Superior temporal gyrus (tissue), 1 donor: Measurements from ENCODE around the gene WBP4.

Experiments
- DNase-seq: peaks from one replicate; pipeline ENCODE4 v3.0.0-alpha.2; 2016; ENCODE audit errors: extremely low spot score

WBP4 gene

DNA sequence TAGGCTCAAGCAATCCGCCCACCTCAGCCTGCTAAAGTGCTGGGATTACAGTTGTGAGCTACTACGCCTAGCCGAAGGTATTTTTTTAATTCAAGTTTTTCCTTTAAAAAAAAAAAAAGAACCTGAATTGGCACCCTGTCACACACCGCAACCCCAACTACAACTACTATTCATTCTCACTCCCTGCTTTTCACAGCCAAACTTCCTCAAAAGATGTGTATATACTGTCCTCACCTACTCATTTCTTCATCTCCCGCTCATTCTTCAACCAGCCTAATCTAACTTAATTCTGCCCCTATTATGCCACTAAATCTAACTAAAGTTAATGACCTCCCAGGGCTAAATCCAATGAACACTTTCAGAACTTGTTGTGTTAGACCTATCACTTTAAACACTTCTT is 12.7 kb upstream of the WBP4 start:
- DNase-seq, result no peak

DNA sequence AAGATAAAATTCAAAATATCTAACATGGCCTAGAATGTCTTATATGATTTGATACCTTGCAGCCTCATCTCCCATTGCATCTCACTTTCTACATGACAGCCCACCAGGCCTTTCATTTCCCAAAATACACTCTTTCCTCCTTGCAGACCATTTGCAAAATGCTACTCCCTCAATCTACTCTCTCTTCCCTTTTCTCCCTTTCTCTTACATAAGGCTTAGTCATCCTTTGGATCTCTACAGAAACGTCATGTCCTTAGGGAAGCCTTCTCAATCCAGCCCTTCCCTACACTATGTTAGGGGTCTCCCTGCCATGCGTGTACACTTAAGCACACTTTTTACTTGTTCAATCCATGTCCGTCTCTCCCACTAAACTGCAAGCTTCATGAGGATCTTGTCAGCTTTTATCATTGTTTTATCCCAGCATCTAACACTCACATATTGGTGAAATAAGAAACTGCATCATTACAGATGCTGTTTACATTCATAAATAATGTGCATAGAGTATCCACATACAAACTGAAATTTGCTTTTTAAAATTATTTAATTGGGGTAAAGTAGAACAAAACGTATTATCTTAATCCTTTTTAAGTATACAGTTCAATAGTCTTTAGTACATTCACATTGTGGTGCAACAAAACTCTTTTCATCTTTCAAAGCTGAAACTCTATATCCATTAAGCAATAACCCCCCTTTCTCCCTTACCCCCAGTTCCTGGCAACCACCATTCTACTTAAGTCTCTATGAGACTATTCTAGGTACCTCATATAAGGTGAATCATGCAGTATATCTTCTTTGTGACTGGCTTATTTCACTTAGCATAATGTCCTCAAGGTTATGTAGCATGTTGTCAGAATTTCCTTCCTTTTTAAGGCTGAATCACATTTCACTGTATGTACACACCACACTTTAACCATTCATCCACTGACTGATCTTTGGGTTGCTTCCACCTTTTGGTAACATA is 11.5 kb upstream of the WBP4 start:
- DNase-seq, result no peak

DNA sequence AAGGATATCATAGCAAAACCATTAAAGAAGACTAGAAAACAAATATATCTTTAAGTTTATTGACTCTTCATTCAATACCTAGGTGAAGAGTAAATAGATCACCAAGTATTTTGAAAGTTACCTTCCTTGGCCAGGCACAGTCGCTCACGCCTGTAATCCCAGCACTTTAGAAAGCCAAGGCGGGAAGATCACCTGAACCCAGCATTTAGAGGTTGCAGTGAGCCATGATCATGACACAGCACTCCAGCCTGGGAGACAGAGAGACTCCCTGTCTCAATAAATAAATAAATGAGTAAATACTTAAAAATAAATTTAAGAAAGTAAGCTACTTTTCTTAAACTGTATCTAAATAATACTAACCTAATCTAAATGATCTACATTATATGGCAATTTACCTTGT is 8.9 kb upstream of the WBP4 start:
- DNase-seq, result no peak

DNA sequence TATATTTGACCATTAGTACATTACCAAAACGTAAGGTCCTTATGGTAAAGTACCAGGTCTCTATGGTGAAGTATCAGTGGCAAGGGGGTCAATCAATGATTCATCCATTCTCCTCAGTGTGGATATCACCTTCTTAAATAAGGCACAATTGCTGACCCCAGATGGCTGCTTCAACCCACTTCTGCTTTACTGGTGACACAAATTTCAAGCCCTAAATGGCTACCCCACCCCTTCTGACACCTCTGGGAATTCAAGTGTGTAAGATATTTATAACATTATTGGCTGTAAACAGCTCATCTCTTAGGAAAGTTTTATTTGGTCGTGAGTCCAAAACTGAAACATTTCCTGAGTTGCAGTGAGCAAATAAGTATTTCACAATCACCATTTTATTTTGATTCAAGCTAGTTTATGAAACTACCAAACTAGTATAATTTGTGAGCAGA is 7.9 kb upstream of the WBP4 start:
- DNase-seq, result no peak

DNA sequence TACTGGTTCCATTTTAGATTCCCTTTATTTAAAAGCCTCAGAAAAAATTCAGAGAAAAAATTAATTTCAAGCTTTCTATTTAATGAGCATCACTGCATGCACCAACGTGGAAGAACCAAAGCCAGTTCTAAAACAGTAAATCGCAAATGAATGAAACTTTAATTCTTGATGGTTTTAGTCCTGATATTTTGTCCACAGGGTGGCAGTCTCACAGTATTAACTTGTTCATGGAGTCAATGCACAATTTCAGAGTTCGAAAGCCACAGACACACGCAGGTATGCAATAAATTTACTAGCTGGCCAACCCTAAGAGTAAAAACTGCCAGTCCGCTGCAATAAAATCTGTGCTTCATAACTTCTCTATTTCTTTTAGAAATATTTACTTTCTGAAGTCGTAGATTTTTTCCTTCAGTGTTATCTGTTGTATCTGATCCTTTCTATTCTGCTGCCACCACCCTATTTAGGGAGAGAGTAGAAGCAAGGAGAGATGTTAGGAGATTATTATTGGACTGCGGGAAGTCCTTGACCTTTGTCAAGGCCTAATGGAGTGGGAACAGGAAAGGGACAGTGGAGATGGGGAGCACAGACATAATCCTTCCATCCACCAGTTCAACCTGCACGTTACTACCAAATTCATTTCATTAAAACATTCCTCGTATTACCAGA is 7.0 kb upstream of the WBP4 start:
- DNase-seq, result peak; percentile 70

DNA sequence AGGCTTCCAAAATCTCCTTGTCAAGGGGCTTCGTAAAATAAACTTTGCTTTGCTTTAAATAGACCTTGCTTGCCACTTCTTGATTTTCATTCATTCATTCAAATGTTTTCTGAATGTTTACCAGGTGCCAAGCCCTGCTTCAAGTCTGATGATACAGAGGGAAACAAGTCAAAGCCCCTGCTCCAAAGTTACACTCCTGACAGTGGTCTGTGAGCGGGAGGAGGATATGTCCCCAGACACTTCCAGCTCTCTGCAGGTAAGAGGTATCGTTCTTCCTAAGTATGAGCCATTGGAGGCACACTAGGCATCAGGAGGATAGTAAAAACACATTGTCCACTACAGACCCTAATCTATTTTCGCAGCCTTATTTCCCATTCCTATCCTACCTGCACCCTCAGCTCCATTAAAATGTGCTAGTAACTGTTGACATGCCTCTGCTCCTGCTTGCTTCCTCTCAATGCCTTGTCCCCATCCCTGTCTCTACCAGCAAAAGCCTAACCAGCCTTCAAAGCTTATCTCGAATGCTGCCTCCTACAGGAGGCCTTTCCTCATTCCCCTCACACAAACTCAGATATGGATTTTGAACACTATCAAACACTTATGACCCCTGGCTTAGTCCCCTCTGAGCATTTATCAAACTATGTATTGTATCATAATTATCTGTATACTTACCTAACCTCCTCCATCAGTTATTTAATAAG is 6.2 kb upstream of the WBP4 start:
- no peak for DNase-seq

DNA sequence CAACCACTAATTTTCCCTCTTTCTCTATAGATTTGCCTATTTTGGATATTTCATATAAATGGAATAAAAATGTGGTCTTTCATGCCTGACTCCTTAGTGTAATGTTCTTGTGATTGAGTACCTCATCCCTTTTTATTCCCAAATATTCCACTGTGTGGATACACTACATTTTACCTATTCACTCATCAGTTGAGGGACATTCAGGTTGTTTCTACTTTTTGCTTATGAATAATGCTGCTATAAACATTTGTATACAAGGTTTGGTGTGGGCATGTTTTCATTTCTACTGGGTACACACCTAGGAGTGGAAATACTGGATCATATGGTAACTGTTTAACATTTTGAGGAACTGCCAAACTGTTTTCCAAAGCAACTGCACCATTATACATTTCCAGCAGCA is 5.1 kb upstream of the WBP4 start:
- DNase-seq, result no peak

DNA sequence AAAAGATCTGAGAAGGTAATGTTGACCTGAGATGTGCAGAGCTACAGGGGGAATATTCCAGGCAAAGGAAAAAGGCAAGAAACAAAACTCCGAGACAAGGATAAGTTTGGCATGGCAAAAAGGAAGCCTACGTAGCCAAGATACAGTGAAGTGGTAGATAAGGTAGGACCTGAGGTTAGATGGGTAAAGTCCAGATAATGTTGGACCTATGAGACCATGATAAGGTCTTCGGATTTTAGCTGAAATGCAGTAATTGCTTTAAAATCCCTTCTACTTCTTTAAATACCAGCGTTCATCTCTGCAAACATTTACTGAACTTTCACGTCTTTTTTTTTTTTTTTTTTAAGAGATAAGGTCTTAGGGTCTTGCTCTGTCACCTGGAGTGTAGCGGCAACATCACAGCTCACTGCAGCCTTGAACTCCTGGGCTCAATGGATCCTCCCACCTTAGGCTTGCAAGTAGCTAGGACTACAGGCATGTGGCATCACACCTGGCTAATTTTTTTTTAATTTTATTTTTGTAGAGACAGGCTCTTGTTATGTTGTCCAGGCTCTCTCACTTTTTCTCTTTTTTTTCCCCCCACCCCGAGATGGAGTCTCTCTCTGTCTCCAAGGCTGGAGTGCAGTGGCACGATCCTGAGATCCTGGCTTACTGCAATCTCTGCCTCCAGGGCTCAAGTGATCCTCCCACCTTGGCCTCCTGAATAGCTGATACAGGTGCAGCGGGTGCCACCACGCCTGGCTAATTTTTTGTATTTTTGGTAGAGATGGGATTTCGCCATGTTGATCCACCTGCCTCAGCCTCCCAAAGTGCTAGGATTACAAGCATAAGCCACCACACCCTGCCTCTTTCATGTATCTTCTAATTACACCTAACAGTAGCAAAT is 4.2 kb upstream of the WBP4 start:
- no peak for DNase-seq

DNA sequence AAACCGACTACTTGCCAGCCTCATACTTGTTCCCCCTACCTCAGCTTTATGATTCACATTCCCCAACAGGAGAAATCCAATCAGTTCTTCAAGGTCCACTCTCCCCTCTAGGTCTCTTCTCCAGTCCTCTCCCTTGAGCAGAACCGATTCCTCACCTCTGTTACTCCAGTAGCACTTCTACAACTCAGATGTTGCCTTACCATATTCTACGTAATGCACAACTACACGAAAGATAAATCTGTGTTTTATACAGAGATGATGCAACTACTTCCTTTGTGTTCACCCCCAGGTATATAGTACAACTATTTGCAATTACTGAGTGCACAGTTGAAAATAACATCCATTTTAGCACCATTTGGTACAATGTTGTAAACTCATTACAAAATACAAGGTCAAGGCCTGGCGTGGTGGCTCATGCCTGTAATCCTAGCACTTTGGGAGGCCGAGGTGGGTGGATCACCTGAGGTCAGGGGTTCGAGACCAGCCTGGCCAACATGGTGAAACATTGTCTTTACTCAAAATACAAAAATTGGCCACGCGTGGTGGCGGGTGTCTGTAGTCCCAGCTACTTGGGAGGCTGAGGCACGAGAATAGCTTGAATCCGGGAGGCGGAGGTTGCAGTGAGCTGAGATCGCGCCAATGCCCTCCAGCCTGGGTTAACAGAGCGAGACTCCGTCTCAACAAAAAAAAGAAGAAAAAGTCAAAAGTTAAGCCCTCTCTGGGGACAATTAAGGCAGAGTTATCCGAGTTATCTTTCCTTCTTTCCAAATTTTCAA is 2.8 kb upstream of the WBP4 start:
- no peak for DNase-seq

DNA sequence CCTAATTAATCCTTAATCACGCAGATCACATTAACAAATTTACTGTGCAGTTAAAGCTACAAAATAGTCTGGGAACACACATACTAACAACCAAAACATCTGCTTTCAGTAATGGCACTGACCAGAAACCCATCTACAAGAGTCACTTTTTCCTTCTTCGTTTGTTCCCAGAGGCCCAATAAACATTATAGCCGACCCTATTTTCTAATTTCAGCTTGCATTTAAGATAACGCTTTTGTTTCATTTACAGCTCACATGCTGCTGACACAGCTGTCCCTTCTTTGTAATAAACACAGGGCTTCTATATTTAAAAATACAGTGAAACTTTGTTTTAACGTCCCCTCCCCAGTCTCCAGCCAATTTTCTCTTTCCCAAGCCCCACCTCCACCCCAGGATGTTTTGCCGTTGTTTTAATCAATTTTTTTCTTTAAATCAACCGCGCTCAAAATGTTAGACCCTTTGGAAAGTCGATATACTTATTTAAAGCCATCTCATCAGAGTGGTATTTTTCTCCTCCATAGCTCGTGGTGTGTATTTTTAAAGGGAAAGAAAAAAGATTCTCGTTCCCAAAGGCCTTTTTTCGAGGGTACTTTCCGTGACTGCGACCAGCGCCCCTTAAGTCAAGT is 1.7 kb upstream of the WBP4 start:
- peak; percentile 76 for DNase-seq

DNA sequence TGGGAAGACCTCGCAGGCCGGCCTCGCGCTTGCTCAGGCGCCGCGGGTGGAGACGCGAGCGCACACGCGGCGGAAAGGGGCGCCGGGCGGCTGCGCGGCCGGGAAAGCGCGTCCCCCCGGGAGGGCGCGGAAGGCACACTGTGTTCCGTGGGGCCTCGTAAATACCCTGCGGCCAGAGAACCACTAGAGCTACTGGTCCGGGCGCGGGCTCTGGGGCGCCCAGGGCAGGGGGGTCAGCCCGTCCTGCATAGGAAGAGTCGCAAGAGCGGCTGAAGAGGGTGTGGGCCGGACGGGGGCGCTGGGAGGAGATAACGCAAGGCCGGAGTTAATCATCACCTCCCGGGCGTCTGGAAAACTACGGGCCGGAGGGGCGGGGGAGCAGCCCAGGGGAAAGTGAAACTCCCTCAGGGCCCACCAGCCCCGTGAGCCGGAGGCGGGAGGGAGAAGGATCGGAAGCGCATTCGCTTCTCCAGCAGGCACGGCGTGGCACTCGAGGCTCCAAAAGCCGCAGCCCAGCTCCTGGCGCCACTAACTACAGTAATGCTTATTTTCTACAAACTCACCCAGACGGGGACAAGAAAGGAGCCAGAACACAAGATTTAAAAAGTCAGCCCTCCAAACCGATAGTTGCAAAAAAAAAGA is 1.1 kb upstream of the WBP4 start:
- peak; percentile 85 for DNase-seq

DNA sequence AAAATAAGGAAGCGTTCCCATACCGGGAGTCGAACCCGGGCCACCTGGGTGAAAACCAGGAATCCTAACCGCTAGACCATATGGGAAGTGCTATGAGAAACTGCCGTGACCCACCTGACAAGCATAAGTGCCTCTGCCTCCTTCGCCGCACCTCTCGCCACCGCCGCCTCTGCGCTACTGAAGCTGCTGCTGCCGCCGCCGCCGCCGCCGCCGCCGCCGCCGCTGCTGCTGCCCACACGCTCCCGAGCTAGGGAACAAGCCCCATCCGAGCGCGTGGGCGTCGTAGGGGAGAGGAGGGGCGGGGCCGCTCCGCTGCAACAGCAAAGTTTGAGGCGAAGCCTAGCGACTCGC is 610 bp upstream of the WBP4 start:
- peak; percentile 91 for DNase-seq

DNA sequence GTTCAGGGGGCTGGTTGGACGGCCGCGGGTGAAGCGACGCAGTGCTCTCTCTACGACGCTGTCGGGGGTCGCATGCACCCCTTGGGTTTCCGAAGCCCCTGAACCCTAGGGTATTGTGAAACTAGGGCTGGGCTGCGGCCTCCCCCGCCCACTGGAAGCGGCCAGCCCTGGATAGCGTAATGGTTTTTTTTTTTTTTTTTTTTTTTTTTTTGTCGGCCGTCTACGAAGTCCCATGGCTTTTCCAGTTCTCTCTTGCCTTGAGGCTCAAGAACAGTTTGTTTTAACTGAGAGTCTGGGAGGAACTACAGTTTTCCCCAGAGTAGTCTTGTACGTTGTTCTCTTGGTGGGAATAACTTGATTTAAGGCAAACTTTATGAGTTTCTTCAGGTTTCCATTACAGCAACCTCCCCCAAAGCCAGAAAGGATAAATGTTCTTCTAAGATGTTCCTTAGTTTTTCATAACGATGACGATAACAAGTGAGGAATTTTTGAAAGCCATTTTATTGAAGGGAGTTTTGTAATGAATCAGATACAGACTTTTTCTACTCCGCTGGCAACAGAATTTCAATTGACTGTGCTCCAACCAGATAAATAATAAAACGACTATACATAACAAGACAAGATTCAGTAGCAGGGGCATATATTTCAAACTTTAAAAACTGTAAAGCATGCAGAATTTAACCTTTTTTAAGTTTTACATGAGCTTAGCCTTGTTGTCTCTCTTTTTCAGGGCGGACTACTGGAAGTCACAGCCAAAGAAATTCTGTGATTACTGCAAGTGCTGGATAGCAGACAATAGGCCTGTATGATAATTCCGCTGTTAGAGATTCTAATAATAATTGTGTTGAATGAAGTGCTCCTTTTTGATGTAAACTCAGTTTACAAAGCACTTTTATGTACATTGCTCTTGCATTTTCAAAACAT is 867 bp downstream of the WBP4 start:
- DNase-seq, result peak; percentile 67

DNA sequence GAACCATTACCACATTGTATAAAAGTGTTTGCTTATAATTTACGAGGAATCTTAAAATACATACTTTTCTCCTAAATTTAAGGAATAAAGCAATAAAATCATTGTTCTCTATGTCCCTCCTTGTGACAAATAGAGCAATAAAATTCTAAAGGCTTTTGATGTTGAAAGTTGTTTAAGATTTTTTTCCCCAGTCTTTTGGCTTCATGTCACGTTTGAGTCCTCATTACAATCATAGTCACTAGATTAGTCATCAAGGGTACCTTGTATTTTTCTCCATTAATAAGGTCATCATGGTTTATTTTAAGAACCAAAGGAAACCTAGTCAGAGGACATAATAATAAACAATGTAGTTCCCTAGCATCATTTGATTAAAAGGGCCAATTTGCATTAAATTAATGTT is 3.2 kb downstream of the WBP4 start:
- DNase-seq, result no peak

DNA sequence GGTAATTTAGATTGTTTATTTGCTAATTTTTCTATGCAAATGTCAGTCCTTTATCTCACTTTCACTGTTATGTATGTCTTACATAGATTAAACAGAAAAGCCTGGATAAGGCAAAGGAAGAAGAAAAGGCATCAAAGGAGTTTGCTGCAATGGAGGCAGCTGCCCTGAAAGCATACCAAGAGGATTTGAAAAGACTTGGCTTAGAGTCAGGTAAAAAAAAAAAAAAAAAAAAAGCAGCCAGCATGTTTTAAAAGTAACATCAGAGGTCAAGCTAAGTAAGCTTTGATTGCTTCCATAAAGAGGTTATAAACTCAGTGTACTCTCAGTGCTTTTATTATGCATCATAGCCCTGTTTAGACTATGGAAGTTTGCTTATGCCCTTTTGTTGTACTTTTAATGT is 3.8 kb downstream of the WBP4 start:
- no peak for DNase-seq

DNA sequence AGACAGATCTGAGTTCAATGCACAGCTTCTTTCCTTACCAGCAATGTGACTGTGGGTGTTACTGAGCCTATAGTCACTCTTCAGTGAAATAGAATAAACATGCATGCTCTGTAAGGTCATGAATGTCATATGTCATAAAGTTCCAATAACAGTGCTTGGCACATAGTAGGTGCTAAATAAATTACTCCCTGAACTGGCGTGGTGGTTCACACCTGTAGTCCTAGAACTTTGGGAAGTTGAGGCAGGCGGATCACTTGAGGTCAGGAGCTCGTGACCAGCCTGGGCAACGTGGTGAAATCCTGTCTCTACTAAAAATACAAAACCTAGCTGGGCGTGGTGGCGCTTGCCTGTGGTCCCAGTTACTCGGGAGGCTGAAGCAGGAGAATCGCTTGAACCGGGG is 13.2 kb downstream of the WBP4 start:
- DNase-seq, result no peak

DNA sequence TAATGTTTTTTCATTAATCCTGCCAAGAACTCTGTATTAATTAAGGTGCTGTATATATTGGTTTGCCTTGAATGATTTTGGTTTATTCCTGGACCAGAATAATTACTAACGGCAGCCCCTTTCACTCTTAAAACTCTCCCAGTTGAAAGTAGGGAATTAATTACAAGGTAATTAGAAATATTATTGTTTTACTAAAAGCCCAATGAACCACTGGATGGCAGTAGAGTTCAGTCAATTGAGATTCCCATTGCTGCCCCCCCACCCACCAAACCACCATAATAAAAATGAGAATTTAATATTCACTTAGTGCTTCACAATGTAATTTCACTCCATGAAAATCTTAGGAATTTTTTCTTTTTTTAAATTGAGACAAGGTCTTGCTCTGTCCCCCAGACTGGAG is 13.7 kb downstream of the WBP4 start:
- peak; percentile 73 for DNase-seq

DNA sequence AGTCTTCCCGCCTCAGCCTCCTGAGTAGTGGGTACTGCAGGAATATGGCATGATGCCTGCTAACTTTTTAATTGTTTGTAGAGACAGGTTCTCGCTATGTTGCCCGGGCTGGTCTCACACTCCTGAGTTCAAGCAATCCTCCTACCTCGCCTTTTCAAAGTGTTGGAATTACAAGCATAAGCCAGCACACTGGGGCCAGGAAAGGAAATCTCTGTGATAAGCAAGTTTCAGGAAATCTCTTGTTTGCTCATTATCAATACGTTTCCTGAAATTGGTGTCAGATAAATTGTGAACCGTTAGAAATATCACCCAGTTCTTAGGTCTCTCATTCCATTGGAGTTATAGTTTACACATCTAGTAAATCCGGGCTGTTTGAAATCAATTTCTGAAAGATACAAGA is 14.2 kb downstream of the WBP4 start:
- no peak for DNase-seq

DNA sequence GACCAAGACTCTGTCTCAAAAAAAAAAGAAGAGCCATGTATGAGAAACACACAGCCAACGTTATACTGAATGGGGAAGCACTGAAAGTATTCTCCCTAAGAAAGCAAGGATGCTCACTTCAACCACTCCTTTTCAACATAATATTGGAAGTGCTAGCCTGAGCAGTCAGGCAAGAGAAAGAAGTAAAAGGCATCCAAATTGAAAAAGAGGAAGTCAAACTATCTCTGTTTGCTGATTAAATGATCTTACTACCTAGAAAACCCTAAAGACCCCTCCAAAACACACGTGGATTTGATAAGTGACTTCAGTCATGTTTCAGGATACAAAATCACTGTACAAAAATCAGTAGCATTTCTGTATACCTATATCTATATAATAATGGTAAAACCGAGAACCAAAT is 16.2 kb downstream of the WBP4 start:
- no peak for DNase-seq
